Sigmoid colon (tissue), 7 donors: Measurements from ENCODE around the gene USP24. TPM values are rescaled to one million over a fixed set of nuclear protein-coding genes. Genes with fewer than 3 reads are reported as not detected.

Experiments used
- DNase-seq: peaks from one replicate; pipeline ENCODE4 v3.0.0-alpha.2; 2019
- H3K27ac ChIP-seq, 4 donors: fragments of 200-600 bp; sonication (generic); one replicate each; pipeline ENCODE4 v1.5.1; 2016 to 2019; ENCODE audit warnings: mild to moderate bottlenecking in 1 of 4
- H3K27me3 ChIP-seq, 3 donors: fragments of 200-600 bp; sonication (generic); one replicate each; pipeline ENCODE4 v1.5.1; 2019; ENCODE audit warnings: mild to moderate bottlenecking in 1 of 3
- H3K36me3 ChIP-seq, 4 donors: fragments of 200-600 bp; sonication (generic); one replicate each; pipeline ENCODE4 v1.5.1; 2016 to 2019
- H3K4me1 ChIP-seq, 4 donors: fragments of 200-600 bp; sonication (generic); one replicate each; pipeline ENCODE4 v1.5.1; 2017 to 2019
- H3K4me3 ChIP-seq, 4 donors: fragments of 200-600 bp; sonication (generic); one replicate each; pipeline ENCODE4 v1.5.1; 2017 to 2019; ENCODE audit warnings: mild to moderate bottlenecking in 2 of 4, moderate library complexity in 1 of 4
- H3K9me3 ChIP-seq, 4 donors: fragments of 200-600 bp in 3 of 4; sonication (generic) in 3 of 4; one replicate each; pipeline versions ENCODE4 v1.5.1 to v1.6.1; 2013 to 2019
- EP300 ChIP-seq, 4 donors: sonication (generic); formaldehyde crosslinking; IDR thresholded peaks; one replicate each; pipeline ENCODE4 v1.6.1; 2017; ENCODE audit warnings: antibody characterized with exemption in 4 of 4
- POLR2A ChIP-seq, 2 donors: fragments of 450-650 bp; IDR thresholded peaks; one replicate each; pipeline ENCODE4 v1.6.1; 2016; ENCODE audit warnings: antibody characterized with exemption in 2 of 2, mild to moderate bottlenecking in 2 of 2, moderate library complexity in 2 of 2
- POLR2AphosphoS5 ChIP-seq, 4 donors: sonication (generic); formaldehyde crosslinking; IDR thresholded peaks; one replicate each; pipeline ENCODE4 v1.6.1; 2017; ENCODE audit warnings: antibody characterized with exemption in 4 of 4
- WGBS, 2 donors: extraction: QIAGEN DNeasy Blood & Tissue Kit; methylation state at CpG; one replicate each; pipeline ENCODE4 v1.1.7; 2013; 5-methylcytosine and 5-hydroxymethylcytosine counted together
- intact Hi-C: fragments of 100-400 bp; cut with DNase I; formaldehyde crosslinking; loops from one replicate; pipeline ENCODE4 v1.15.1; 2023
- polyA plus RNA-seq, 3 donors: library from polyadenylated mRNA; stranded (reverse); fragments of 200-250 nt; gene quantifications; one replicate each; pipeline ENCODE4 v1.2.3, GENCODE V29; 2013
- total RNA-seq, 4 donors: library from RNA; depleted of rRNA; stranded (reverse); fragments of >200 nt; gene quantifications; one replicate each; pipeline ENCODE4 v1.1.0, GENCODE V29; 2016
- TF ChIP-seq, protein P1 (sequence below), 4 experiments: fragments of 450-650 bp in 3 of 4; fragments of 200-600 bp in 1 of 4; IDR thresholded peaks; one replicate each; pipeline ENCODE4 v1.5.1; 2016 to 2019; ENCODE audit warnings: antibody characterized with exemption in 4 of 4, mild to moderate bottlenecking in 3 of 4, moderate library complexity in 2 of 4
- donor health status: healthy with polysubstance abuse.
- donor health status: Bipolar disorder and iron deficiency.
- donor health status: healthy.

Gene USP24
- total and polyA plus RNA-seq, 7 donors: 3.6 to 66.2 (median 46.4) TPM

DNA sequence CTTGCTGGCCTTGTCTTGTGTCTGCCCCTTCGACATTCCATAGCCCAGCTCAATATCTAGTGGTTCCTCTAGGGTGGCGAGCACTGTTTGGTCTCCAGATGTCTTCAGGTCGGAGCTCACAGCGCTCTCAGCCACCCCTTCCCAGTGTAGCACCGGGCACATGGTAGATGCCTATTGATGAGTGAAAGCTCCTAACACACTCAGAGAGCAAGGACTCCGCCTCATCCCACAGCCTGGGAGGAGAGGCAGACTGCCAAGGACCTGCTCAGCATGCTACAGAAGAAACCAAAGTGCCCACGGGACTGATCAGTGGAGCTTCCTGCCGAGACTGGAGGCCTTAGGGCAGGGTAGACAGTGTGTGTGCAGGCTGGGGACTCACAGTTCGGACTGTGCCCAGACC lies 164.9 kb downstream of the USP24 start:
- Histone ChIP-seq H3K9me3 (no peaks in the 10 kb centered on the region), H3K4me1 (peaks cover 0 to 9% (median 7%) of the 10 kb centered on the region in 4 donors), H3K4me3 (no peak overlapping the region), H3K27ac (no peak overlapping the region), H3K27me3 (no peaks in the 10 kb centered on the region), H3K36me3 (no peaks in the 10 kb centered on the region)
- WGBS, 2 donors: 80 to 82% methylated on average over 9 of the region's 9 CpGs
- intact Hi-C loops: no loop called here
- no peak for DNase-seq
- TF ChIP-seq POLR2AphosphoS5 (IDR thresholded peaks at IDR 0.05) (no peak), POLR2A (IDR thresholded peaks at IDR 0.05) (no peak), EP300 (IDR thresholded peaks at IDR 0.05) (no peak)
- TF ChIP-seq, protein P1, sequence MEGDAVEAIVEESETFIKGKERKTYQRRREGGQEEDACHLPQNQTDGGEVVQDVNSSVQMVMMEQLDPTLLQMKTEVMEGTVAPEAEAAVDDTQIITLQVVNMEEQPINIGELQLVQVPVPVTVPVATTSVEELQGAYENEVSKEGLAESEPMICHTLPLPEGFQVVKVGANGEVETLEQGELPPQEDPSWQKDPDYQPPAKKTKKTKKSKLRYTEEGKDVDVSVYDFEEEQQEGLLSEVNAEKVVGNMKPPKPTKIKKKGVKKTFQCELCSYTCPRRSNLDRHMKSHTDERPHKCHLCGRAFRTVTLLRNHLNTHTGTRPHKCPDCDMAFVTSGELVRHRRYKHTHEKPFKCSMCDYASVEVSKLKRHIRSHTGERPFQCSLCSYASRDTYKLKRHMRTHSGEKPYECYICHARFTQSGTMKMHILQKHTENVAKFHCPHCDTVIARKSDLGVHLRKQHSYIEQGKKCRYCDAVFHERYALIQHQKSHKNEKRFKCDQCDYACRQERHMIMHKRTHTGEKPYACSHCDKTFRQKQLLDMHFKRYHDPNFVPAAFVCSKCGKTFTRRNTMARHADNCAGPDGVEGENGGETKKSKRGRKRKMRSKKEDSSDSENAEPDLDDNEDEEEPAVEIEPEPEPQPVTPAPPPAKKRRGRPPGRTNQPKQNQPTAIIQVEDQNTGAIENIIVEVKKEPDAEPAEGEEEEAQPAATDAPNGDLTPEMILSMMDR (IDR thresholded peaks at IDR 0.05): no peak

DNA sequence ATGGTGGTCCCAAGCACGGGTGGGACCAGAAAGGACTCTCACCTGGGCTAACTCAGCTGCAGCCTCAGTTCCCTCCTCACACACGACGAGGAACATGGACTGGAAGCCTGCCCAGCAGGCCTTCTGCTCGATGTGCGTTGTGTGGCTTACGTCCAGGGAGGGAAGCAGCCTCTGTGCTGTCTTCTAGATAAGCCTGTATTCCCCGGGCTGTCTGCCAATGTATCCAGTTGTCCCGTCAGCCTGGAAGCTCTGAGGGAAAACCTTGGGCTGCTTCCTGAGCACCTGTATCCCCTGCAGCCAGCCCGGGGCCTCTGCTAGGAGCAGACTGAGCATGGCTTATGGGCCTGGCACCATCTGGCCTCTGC lies 165.3 kb downstream of the USP24 start:
- H3K27me3 ChIP-seq: no peaks in the 10 kb centered on the region
- peaks cover 0 to 9% (median 7%) of the 10 kb centered on the region in 4 donors for H3K4me1 ChIP-seq
- H3K27ac ChIP-seq: no peak overlapping the region
- intact Hi-C loops: no loop called here
- no peaks in the 10 kb centered on the region for H3K9me3 ChIP-seq
- 17 to 59% methylated on average over 9 of the region's 9 CpGs for WGBS, 2 donors
- no peak for TF ChIP-seq POLR2AphosphoS5 (IDR thresholded peaks at IDR 0.05)
- TF ChIP-seq, protein P1 (IDR thresholded peaks at IDR 0.05): no peak
- no peak for TF ChIP-seq EP300 (IDR thresholded peaks at IDR 0.05)
- no peak for TF ChIP-seq POLR2A (IDR thresholded peaks at IDR 0.05)
- H3K36me3 ChIP-seq: no peaks in the 10 kb centered on the region
- H3K4me3 ChIP-seq: no peak overlapping the region
- DNase-seq: no peak

DNA sequence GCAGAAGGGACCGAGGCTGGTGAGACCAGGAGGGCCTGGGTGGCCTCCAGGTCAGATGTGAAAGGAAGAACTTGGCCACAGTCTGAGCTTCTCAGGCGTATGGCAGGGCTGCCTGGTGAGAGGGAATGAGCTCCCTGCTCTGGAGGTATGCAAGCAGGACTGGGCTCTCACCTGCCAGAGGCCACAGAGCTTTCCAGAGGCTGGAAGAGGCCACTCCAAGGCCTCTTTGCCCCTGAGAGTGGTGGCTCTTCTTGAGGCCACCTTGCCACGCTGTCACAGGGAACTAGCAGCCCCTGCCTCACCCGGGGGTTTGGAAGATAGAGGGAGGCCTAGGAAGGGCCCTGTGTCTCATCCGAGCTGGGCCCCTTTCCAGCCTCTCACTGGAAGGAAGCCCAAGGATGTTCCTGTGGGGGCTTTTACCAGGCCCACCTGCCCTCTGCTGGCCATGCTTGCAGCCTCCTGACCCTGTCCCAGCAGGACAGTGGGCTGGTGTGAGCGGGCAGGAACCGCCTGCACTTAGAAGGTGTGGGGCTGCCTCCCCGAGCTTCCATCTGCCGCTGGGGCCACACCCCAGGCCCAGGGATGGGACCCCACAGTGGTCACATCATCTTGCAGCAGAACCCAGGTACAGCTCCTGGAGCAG lies 165.8 kb downstream of the USP24 start:
- WGBS, 2 donors: 86 to 90% methylated on average over 9 of the region's 9 CpGs

DNA sequence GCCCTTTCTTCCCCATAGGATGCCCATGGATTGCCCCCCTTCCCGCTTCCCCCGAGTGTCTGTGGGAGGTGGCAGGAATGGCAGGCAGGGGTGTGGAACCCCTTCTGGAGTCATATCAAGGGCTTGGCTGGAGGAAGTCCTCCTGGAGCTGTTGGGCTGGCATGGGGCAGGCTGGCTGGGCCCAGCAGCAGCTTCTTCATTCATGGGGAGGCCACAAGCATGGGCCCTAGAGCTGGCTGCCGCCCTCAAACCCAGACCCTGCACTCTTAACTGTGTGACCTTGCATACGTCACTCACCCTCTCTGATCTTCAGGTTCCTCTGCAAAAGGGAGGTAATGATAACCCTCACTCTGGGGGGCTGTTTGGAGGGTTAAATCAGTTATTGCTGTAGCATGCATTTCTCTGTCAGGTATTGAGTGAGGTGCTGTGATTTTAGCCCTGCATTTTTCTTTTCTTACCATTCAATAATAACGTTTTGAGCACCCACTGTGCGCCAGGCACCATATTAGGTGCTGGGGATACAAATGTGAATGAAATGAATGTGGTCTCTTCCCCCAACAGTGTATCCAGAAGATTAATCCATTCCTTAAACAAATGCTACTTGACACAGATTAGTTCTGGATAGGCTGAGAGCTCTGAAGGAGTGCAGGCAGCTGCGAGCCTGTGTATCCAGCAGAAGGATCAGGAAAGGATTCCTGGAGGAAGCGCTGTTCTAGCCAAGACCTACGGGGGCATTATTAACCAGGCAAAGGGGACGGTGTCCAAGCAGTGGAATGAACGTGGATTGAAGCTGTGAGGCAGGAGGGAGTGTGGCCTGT lies 166.5 kb downstream of the USP24 start:
- Histone ChIP-seq H3K27me3 (no peaks in the 10 kb centered on the region), H3K36me3 (no peaks in the 10 kb centered on the region), H3K4me1 (peaks cover 0 to 9% (median 7%) of the 10 kb centered on the region in 4 donors), H3K9me3 (no peaks in the 10 kb centered on the region), H3K4me3 (no peak overlapping the region), H3K27ac (no peak overlapping the region)
- WGBS, 2 donors: 86 to 90% methylated on average over 11 of the region's 11 CpGs
- intact Hi-C loops: no loop called here
- DNase-seq: no peak
- TF ChIP-seq, protein P1 (IDR thresholded peaks at IDR 0.05): no peak

More for the DNA sequence above, 165.8 kb downstream of the USP24 start:
- Histone ChIP-seq H3K9me3 (no peaks in the 10 kb centered on the region), H3K27ac (no peak overlapping the region), H3K4me3 (no peak overlapping the region), H3K36me3 (no peaks in the 10 kb centered on the region), H3K27me3 (no peaks in the 10 kb centered on the region), H3K4me1 (peaks cover 0 to 9% (median 7%) of the 10 kb centered on the region in 4 donors)
- no peak for TF ChIP-seq POLR2AphosphoS5 (IDR thresholded peaks at IDR 0.05)
- no peak for TF ChIP-seq EP300 (IDR thresholded peaks at IDR 0.05)
- no peak for TF ChIP-seq POLR2A (IDR thresholded peaks at IDR 0.05)
- TF ChIP-seq, protein P1 (IDR thresholded peaks at IDR 0.05): no peak
- intact Hi-C loops: no loop called here
- DNase-seq: no peak
